IPS-NIHi7 (cell line): ENCODE results near the gene DDX24.

Experiments used
- DNase-seq: peaks from one replicate; pipeline ENCODE4 v3.0.0; 2012; ENCODE audit warnings: mixed read lengths; ENCODE audit errors: extremely low spot score

Gene DDX24

DNA sequence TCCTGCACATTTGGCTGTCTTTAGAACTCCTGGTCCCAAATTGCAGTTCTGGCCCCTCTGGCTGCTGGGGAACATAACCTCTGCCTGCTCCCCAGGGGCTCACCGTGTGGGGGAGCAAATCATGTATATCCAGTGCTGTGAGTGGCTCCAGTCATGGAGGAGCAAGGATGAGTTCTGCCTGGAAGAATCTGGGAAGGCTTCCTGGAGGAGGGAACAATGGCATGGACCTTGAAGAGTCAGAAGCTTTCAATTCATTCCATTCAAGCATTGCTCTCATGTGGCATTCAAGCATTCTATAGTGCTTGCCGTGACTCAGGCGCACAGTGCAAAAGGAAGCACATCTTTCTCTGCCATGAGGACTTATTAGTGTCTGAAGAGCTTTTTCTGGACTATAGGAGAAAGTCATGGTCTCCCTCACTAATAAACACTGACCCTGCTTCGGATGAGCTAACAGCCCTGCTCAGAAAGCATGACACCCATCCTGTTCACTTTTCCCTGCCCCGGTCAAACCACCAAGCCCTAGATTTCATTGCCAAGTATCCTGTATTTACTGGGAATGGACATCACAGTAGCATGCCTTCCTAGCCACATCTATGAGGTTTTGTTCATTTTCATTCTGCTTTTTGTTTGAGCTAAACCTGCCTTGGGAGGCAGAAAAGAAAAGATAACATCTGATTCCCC is 33.0 kb upstream of the DDX24 start:
- DNase-seq, result no peak

DNA sequence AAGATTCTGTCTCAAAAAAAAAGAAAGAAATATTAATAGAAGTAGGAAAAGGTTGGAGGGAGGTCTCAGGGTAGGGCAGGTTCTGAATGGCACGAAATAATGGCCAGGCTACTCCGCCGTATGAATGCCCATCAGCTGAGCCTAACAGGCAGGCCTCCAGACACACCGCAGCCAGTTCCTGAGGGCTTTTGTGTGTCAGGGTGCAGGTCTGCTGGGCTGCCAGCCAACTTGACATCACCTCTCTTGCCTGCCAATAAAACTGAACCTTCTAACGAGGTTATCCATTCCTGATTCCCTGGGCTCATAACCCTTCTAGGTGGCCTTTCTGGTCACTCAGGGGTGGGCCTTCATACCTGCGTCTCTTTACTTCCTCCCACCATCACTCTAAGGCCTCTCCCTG is 32.5 kb upstream of the DDX24 start:
- no peak for DNase-seq

GRCh38 chr14:94113073-94113472 is 32.1 kb upstream of the DDX24 start:
- DNase-seq, result no peak

- DNase-seq, result no peak
Measured at GRCh38 chr14:94112513-94113063, 31.6 kb upstream of the DDX24 start.

GRCh38 chr14:94111276-94112095 is 30.5 kb upstream of the DDX24 start:
- no peak for DNase-seq

- DNase-seq, result no peak
Measured at GRCh38 chr14:94110552-94111181, 29.7 kb upstream of the DDX24 start, which contains the start of gene IFI27. TSS of gene IFI27 (plus strand) at chr14:94110736.

GRCh38 chr14:94109915-94110250 is 28.9 kb upstream of the DDX24 start:
- no peak for DNase-seq

DNA sequence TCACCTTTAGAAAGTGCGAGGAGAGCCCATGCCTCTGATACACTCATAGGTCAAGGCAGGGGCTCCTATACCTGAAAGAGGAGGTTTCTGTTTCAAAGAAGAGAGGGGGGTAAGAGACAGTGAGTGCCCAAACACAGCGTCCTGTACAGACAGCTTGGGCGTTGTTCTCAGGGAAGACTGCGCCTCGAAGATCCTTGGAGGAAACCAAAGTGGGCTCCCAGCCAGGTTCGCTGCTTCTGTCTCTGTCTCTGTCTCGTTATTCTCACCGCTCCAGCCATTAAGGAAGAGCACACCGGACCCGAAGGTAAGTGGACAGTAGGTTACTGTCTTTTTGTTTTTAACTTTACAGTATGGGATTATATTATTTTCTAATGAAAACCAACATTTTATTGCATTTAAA is 23.7 kb upstream of the DDX24 start:
- DNase-seq, result no peak

- no peak for DNase-seq
Measured at GRCh38 chr14:94103554-94104150, 22.6 kb upstream of the DDX24 start.

GRCh38 chr14:94102768-94103482 is 21.9 kb upstream of the DDX24 start:
- DNase-seq, result no peak

- DNase-seq, result no peak
Measured at GRCh38 chr14:94101748-94102147, 20.7 kb upstream of the DDX24 start.

GRCh38 chr14:94100847-94101246 is 19.8 kb upstream of the DDX24 start:
- DNase-seq, result peak; percentile 45

GRCh38 chr14:94099006-94099405 is 18.0 kb upstream of the DDX24 start:
- DNase-seq, result no peak

GRCh38 chr14:94098326-94098992 is 17.5 kb upstream of the DDX24 start:
- no peak for DNase-seq

- no peak for DNase-seq
Measured at GRCh38 chr14:94097091-94097490, 16.1 kb upstream of the DDX24 start.

DNA sequence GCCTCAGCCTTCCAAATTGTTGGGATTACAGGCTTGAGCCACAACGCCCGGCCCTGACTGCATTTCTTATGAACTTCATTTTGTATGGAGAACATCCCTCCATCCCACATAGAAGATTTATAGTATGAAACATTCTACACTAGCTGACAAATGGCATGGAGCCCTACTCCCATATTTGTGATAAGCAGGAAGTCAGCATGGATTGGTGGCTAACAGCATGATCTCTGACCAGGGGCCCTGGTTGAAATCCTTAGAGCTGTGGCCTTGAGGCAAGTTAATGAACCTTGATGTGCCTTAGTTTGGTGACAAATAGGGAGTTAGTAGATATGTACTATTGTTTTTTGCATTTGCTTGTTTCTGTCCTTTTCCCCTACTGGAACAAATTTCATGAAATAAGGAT is 12.4 kb upstream of the DDX24 start:
- peak; percentile 4 for DNase-seq

DNA sequence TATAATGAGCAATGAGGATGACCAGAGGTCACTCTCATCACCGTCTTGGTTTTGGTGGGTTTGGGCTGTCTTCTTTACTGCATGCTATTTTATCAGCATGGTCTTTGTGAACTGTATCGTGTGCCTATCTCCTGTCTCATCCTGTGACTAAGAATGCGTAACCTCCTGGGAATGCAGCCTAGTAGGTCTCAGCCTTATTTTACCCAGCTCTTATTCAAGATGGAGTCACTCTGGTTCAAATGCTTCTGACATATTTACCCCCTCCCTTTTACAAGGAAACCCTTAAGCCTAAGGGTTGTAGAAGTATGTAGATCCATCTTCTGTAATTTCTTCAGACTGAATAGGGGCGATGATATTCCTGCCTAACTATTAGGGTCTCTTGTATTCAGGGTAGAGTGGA is 8.5 kb upstream of the DDX24 start:
- no peak for DNase-seq

DNA sequence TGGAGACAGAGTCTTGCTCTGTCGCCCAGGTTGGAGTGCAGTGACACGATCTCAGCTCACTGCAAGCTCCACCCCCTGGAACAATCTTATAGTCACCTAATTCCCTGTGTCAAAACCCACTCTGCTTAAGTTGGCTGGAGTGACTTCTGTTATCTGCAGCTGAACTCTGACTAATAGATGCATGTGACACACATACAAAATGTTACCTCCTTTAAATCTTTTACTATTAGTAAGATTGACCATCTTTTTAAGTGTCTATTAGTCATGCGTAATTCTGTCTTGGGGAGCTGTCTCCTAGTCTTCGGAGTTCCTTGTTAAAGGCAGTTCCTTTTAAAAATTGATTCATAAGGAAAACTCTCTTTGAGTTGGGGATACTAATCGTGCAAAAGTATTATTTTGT is 7.5 kb upstream of the DDX24 start:
- no peak for DNase-seq

- no peak for DNase-seq
Measured at GRCh38 chr14:94087891-94088290, 6.9 kb upstream of the DDX24 start.

GRCh38 chr14:94081386-94081820 is 401 bp upstream of the DDX24 start:
- no peak for DNase-seq
